GM12865 (cell line): ENCODE measurements around the gene HLA-DRB1.

Experiments used
- DNase-seq: peaks from one replicate; pipeline ENCODE4 v3.0.0; 2010; ENCODE audit warnings: low read depth
- H3K4me3 ChIP-seq: 2 replicates; pipeline ENCODE4 v1.5.1; 2011; ENCODE audit warnings: mild to moderate bottlenecking, low read depth, low read length, control low read depth
- TF ChIP-seq, protein P1 (sequence below): IDR thresholded peaks from 2 replicates; pipeline ENCODE4 v1.5.1; 2011; ENCODE audit warnings: low read length, control low read depth, low read depth, inconsistent platforms; ENCODE audit not compliant: insufficient read depth; ENCODE audit errors: missing control alignments

HLA-DRB1 gene

DNA sequence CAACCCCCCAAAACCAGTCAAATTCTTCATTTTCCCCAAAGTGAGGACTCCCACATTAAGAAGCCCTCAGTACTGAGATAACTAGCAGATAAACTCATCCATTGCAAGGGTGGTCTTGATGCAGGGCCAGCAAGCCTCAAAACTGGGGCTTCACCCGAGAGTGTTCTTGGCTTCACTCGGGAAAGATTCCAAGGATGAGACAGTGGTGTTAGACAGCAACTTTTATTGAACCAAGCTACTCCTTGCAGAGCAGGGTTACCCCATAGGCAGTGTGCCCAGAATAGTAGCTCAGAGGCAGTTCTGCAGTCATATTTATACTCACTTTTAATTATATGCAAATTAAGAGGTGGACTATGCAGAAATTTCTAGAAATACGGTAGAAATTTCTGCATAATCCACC, 31.7 kb upstream of the HLA-DRB1 start:
- H3K4me3 ChIP-seq: no peak overlapping the region
- TF ChIP-seq, protein P1, sequence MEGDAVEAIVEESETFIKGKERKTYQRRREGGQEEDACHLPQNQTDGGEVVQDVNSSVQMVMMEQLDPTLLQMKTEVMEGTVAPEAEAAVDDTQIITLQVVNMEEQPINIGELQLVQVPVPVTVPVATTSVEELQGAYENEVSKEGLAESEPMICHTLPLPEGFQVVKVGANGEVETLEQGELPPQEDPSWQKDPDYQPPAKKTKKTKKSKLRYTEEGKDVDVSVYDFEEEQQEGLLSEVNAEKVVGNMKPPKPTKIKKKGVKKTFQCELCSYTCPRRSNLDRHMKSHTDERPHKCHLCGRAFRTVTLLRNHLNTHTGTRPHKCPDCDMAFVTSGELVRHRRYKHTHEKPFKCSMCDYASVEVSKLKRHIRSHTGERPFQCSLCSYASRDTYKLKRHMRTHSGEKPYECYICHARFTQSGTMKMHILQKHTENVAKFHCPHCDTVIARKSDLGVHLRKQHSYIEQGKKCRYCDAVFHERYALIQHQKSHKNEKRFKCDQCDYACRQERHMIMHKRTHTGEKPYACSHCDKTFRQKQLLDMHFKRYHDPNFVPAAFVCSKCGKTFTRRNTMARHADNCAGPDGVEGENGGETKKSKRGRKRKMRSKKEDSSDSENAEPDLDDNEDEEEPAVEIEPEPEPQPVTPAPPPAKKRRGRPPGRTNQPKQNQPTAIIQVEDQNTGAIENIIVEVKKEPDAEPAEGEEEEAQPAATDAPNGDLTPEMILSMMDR: no peak
- no peak for DNase-seq

DNA sequence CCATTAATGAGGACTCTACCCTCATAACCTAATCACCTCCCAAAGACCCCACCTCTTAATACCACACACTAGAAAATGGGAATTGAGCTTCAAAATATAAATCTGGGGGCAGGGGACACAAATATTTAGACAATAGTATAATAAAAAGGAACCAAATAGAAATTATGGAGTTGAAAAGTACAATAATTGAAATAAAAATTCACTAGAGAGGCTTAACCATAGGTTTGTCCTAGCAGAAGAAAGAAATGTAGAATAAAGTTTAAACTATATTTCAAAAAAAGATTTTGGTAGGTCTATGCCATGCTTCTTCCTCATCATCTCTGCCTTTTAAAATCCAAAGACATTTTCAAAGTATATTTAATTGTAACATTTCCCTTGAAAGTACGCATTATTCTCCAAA, 28.1 kb upstream of the HLA-DRB1 start:
- DNase-seq: no peak
- H3K4me3 ChIP-seq: no peak overlapping the region
- TF ChIP-seq, protein P1: no peak

DNA sequence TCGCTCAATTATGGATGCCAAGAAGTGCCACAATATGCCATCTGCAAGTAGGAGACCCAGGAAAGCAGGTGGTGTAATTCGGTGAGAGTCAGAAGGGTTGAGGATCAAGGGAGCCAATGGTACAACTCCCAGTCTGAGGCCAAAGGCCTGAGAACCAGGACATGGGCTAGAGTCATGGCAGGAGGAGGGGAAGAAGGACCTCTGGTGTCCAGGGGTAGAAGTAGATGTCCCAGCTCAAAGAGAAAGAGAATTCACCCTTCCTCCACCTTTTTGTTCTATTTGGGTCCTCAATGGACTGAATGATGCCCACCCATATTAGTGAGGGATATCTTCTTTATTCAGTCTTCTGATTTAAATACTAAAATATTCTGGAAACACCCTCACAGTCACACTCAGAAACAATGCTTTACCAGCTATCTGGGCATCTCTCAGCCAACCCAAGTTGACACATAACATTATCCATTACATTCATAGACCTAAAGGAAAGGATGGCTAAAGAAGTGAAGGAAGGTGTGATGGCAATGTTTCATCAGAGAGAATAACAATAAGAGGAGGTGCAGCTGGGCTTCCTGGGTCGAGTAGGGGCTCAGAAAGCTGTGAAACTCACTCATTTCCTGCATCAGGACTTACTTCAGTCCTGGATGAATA, 26.4 kb upstream of the HLA-DRB1 start:
- TF ChIP-seq, protein P1: no peak
- no peak for DNase-seq
- no peak overlapping the region for H3K4me3 ChIP-seq

DNA sequence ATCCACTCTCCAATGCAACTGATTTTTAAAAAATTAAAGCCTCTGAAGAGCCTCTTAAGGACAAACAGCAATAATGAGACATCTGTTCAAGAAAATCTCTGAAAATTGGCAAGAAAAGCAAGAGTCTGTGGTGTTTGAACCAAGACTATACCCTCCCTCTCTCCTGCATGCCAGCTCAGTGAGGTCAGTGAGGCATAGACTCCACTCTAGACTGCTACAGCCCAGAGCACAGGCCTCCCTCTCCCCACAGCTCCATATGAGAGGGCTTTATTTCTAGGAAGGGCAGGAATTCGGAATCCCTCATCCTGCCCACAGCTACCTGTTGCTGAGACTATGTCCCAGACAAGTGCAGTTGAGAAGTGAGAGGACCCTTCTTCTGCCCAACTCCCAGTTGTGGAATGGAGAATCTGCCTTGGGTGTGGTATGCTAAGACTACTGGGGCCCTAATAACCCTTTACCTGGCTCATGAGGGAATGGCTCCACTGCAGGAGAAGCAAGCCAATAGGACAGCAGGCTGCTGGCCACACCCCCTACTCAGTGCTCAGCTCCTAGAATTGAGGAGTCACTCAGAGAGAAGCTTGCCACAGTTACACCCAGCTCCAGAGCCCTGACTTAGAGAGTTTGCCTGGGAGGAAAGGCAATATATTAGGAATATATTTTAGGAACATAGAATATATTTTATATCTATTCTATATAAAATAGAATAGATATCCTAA, 24.9 kb upstream of the HLA-DRB1 start:
- H3K4me3 ChIP-seq: no peak overlapping the region
- TF ChIP-seq, protein P1: no peak
- no peak for DNase-seq

DNA sequence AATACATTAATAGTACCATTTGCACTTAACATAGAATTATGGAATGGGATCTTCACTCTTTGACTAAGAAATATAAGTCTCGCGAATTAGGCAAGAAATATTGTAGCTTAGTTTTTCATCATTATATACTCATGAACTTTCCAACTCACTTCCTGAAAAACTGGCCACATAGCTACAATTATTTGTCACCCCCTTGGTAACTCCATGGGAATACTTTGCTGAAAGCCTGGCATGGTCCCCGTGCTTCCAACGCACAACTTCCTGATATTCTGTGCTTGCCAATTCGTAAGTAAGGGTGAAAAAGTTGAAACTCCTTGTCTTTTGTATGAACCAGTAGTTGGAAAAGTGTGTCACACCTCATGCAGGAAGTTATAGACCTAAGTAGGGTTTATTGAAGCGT, 23.8 kb upstream of the HLA-DRB1 start:
- TF ChIP-seq, protein P1: no peak
- H3K4me3 ChIP-seq: no peak overlapping the region
- DNase-seq: no peak

DNA sequence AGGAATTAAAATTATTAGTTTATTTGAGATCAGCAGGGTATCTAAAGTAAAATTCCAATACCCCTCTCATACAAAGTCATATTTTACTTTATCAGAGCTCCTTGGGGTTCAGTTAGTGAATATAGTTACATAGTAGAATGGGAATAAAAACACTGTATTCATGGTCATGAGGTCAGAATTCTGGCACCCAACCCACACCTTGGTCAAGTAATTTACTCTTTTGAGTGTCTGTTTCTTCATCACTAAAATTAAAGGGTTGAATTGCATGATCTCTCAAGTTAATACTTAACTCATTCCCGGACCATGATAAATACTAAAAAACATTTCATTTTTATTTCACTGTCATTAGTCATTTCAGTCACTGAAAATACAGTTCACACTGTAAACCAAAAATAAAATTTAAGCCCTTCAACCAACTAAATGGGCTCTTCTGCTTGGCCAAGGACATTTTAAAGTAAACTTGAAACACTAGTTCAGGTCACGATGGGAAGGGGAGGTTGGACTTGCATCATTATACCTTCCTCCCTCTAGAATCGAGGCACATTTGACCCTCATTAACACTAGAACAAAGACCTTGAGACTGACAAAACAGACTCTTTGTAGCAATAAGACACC, 21.1 kb upstream of the HLA-DRB1 start:
- H3K4me3 ChIP-seq: no peak overlapping the region
- TF ChIP-seq, protein P1: no peak
- DNase-seq: no peak
